ENCODE data around the gene NELL2. TPM values are rescaled to one million over a fixed set of nuclear protein-coding genes. Genes with fewer than 3 reads are reported as not detected.

The NELL2 gene
- total and polyA plus RNA-seq, 7 donors, result 0.17 to 1.8 (median 0.30) TPM; not detected in 3

GRCh38 chr12:44637875-44638274 lies 238.2 kb downstream of the NELL2 start:
- Histone ChIP-seq H3K27me3 (ENCODE audit: insufficient read depth in 3 of 3, low read length in 2 of 3) (no peaks in the 10 kb centered on the region), H3K4me3 (no peak overlapping the region), H3K4me1 (no peaks in the 10 kb centered on the region), H3K27ac (no peak overlapping the region), H3K9me3 (no peaks in the 10 kb centered on the region), H3K36me3 (ENCODE audit: insufficient read depth in 1 of 2, low read depth in 1 of 2) (no peaks in the 10 kb centered on the region)
- DNase-seq (no peak), ATAC-seq (no peak)
- 78 to 81% (median 79%) methylated on average over 4 of the region's 4 CpGs for WGBS, 3 donors
- no peak for TF ChIP-seq CTCF (IDR thresholded peaks at IDR 0.05)
- intact Hi-C loops (cut with DNase I), result no loop called here

- Histone ChIP-seq H3K9me3 (no peaks in the 10 kb centered on the region), H3K4me3 (no peak overlapping the region), H3K27ac (no peak overlapping the region), H3K36me3 (ENCODE audit: insufficient read depth in 1 of 2, low read depth in 1 of 2) (no peaks in the 10 kb centered on the region), H3K4me1 (no peaks in the 10 kb centered on the region), H3K27me3 (ENCODE audit: insufficient read depth in 3 of 3, low read length in 2 of 3) (no peaks in the 10 kb centered on the region)
- WGBS, 3 donors, result 16 to 34% (median 16%) methylated on average over 1 of the region's 1 CpG
- ATAC-seq (no peak), DNase-seq (no peak)
- intact Hi-C loops (cut with DNase I), result no loop called here
- no peak for TF ChIP-seq CTCF (IDR thresholded peaks at IDR 0.05)
Observed at GRCh38 chr12:44628180-44628579, 247.9 kb downstream of the NELL2 start.

GRCh38 chr12:44627387-44628166 lies 248.5 kb downstream of the NELL2 start:
- Histone ChIP-seq H3K27me3 (ENCODE audit: insufficient read depth in 3 of 3, low read length in 2 of 3) (no peaks in the 10 kb centered on the region), H3K4me3 (no peak overlapping the region), H3K4me1 (no peaks in the 10 kb centered on the region), H3K9me3 (no peaks in the 10 kb centered on the region), H3K27ac (no peak overlapping the region), H3K36me3 (ENCODE audit: insufficient read depth in 1 of 2, low read depth in 1 of 2) (no peaks in the 10 kb centered on the region)
- ATAC-seq (no peak), DNase-seq (no peak)
- intact Hi-C loops (cut with DNase I), result no loop called here
- TF ChIP-seq CTCF (IDR thresholded peaks at IDR 0.05), result no peak
- WGBS, 3 donors, result 56 to 68% (median 59%) methylated on average over 5 of the region's 5 CpGs

- H3K36me3 ChIP-seq (ENCODE audit: insufficient read depth in 1 of 2, low read depth in 1 of 2), result no peaks in the 10 kb centered on the region
- no peak for TF ChIP-seq CTCF (IDR thresholded peaks at IDR 0.05)
- H3K27ac ChIP-seq, result no peak overlapping the region
- ATAC-seq (no peak), DNase-seq (no peak)
- no peaks in the 10 kb centered on the region for H3K9me3 ChIP-seq
- no peaks in the 10 kb centered on the region for H3K4me1 ChIP-seq
- intact Hi-C loops (cut with DNase I), result no loop called here
- WGBS, 3 donors, result 18 to 33% (median 19%) methylated on average over 2 of the region's 2 CpGs
- no peaks in the 10 kb centered on the region for H3K27me3 ChIP-seq (ENCODE audit: insufficient read depth in 3 of 3, low read length in 2 of 3)
- H3K4me3 ChIP-seq, result no peak overlapping the region
Observed at GRCh38 chr12:44626883-44627282, 249.2 kb downstream of the NELL2 start.

- Histone ChIP-seq H3K27ac (no peak overlapping the region), H3K36me3 (ENCODE audit: insufficient read depth in 1 of 2, low read depth in 1 of 2) (no peaks in the 10 kb centered on the region), H3K27me3 (ENCODE audit: insufficient read depth in 3 of 3, low read length in 2 of 3) (peaks cover 0 to 3% (median 0%) of the 10 kb centered on the region in 3 donors), H3K4me1 (no peaks in the 10 kb centered on the region), H3K4me3 (no peak overlapping the region), H3K9me3 (no peaks in the 10 kb centered on the region)
- ATAC-seq (no peak), DNase-seq (no peak)
- intact Hi-C loops (cut with DNase I), result no loop called here
- WGBS, 3 donors, result 23 to 28% (median 24%) methylated on average over 5 of the region's 5 CpGs
- TF ChIP-seq CTCF (IDR thresholded peaks at IDR 0.05), result no peak
Observed at GRCh38 chr12:44618946-44619345, 257.2 kb downstream of the NELL2 start.
